Transverse colon (tissue), 4 donors: Measurements from ENCODE around the gene FAM162B. TPM values are rescaled to one million over a fixed set of nuclear protein-coding genes. Genes with fewer than 3 reads are reported as not detected.
"Not testable (repeated sequence)": the region's sequence is repeated elsewhere in the genome, so short reads cannot be mapped to it uniquely, and the experiment has no call there.

Experiments
- DNase-seq: peaks from one replicate; pipeline ENCODE4 v3.0.0-alpha.2; 2019
- H3K27ac ChIP-seq, 4 donors: fragments of 200-600 bp; sonication (generic); 2 replicates each; pipeline ENCODE4 v1.5.1; 2016 to 2018; ENCODE audit warnings: inconsistent platforms in 4 of 4
- H3K27me3 ChIP-seq: fragments of 200-600 bp; sonication (generic); 2 replicates; pipeline ENCODE4 v1.5.1; 2017; ENCODE audit warnings: inconsistent platforms
- H3K36me3 ChIP-seq, 4 donors: fragments of 200-600 bp; sonication (generic); 2 replicates each; pipeline ENCODE4 v1.5.1; 2017 to 2019; ENCODE audit warnings: inconsistent platforms in 4 of 4
- H3K4me1 ChIP-seq, 4 donors: fragments of 200-600 bp; sonication (generic); 2 replicates each; pipeline ENCODE4 v1.5.1; 2017 to 2020; ENCODE audit warnings: inconsistent platforms in 4 of 4
- H3K4me3 ChIP-seq, 4 donors: fragments of 200-600 bp; sonication (generic); 1 replicate in 1 of 4; 2 replicates in 3 of 4; pipeline versions ENCODE4 v1.5.1 to v1.6.1; 2017 to 2019; ENCODE audit warnings: inconsistent platforms in 4 of 4
- H3K9me3 ChIP-seq, 2 donors: fragments of 200-600 bp; sonication (generic); 2 replicates each; pipeline ENCODE4 v1.5.1; 2017 to 2019; ENCODE audit warnings: inconsistent platforms in 2 of 2
- CTCF ChIP-seq, 5 experiments: fragments of 200-600 bp in 3 of 5; fragments of 450-650 bp in 2 of 5; sonication (generic) in 3 of 5; IDR thresholded peaks; 1 replicate in 2 of 5; 2 replicates in 3 of 5; pipeline ENCODE4 v1.5.1; 2016 to 2017; ENCODE audit warnings: antibody characterized with exemption in 5 of 5, inconsistent platforms in 3 of 5, mild to moderate bottlenecking in 2 of 5, moderate library complexity in 1 of 5
- EP300 ChIP-seq: sonication (generic); formaldehyde crosslinking; IDR thresholded peaks from one replicate; pipeline ENCODE4 v1.6.1; 2017; ENCODE audit warnings: antibody characterized with exemption, low read depth
- POLR2A ChIP-seq: fragments of 450-650 bp; IDR thresholded peaks from one replicate; pipeline ENCODE4 v1.6.1; 2016; ENCODE audit warnings: antibody characterized with exemption, mild to moderate bottlenecking, moderate library complexity
- POLR2AphosphoS5 ChIP-seq, 3 donors: sonication (generic); formaldehyde crosslinking; IDR thresholded peaks; one replicate each; pipeline ENCODE4 v1.6.1; 2016; ENCODE audit warnings: antibody characterized with exemption in 3 of 3
- WGBS, 2 donors: methylation state at CpG; one replicate each; pipeline ENCODE4 v1.1.5; 2018; ENCODE audit warnings: low coverage in 1 of 2; 5-methylcytosine and 5-hydroxymethylcytosine counted together
- in situ Hi-C, 4 donors: fragments of 200-750 bp; cut with MboI; loops; one replicate each; pipeline versions ENCODE4 v1.15.0 to v1.15.1; 2017; ENCODE audit warnings: low sequenced_read_pairs in 3 of 4, low pct_ligation_motif_present in 1 of 4, low pct_unique_long_range_greater_than_20kb in 1 of 4
- intact Hi-C: fragments of 100-400 bp; cut with DNase I; formaldehyde crosslinking; loops from one replicate; pipeline ENCODE4 v1.15.1; 2023; ENCODE audit warnings: low total_unique reads
- total RNA-seq, 4 donors: library from RNA; depleted of rRNA; stranded (reverse); fragments of >200 nt; gene quantifications; one replicate each; pipeline ENCODE4 v1.1.0, GENCODE V29; 2016

Gene FAM162B
- total RNA-seq, 4 donors from 2014 or later: 0.48 to 0.55 TPM; not detected in 2

GRCh38 chr6:116745176-116745575 is 20.3 kb downstream of the FAM162B start:
- no peaks in the 10 kb centered on the region for H3K36me3 ChIP-seq
- no peaks in the 10 kb centered on the region for H3K4me1 ChIP-seq
- H3K4me3 ChIP-seq: no peak overlapping the region
- intact Hi-C loops: no loop called here
- WGBS, 2 donors: 89 to 92% methylated on average over 5 of the region's 5 CpGs
- in situ Hi-C loops: no loop called here
- DNase-seq: no peak
- no peak overlapping the region for H3K27ac ChIP-seq
- TF ChIP-seq EP300 (no peak), POLR2AphosphoS5 (IDR thresholded peaks at IDR 0.05) (no peak), CTCF (IDR thresholded peaks at IDR 0.05) (no peak), POLR2A (no peak)
- H3K9me3 ChIP-seq: no peaks in the 10 kb centered on the region
- H3K27me3 ChIP-seq: no peaks in the 10 kb centered on the region

GRCh38 chr6:116741571-116741970 is 23.9 kb downstream of the FAM162B start:
- WGBS, 2 donors: 57 to 67% methylated on average over 1 of the region's 1 CpG

GRCh38 chr6:116740486-116740885 is 25.0 kb downstream of the FAM162B start:
- DNase-seq, H3K4me1 ChIP-seq, H3K36me3 ChIP-seq, in situ Hi-C loops, H3K4me3 ChIP-seq, intact Hi-C loops, H3K27me3 ChIP-seq, H3K9me3 ChIP-seq, H3K27ac ChIP-seq: not testable (repeated sequence)
- WGBS, 2 donors: 40 to 87% methylated on average over 1 to 3 of the region's 3 CpGs

More at GRCh38 chr6:116741571-116741970, 23.9 kb downstream of the FAM162B start:
- no peaks in the 10 kb centered on the region for H3K4me1 ChIP-seq
- no peak for DNase-seq
- H3K9me3 ChIP-seq: peaks cover 0 to 2% of the 10 kb centered on the region in 2 donors
- intact Hi-C loops: no loop called here
- H3K4me3 ChIP-seq: no peak overlapping the region
- in situ Hi-C loops: no loop called here
- H3K27ac ChIP-seq: no peak overlapping the region
- H3K36me3 ChIP-seq: no peaks in the 10 kb centered on the region
- TF ChIP-seq CTCF (IDR thresholded peaks at IDR 0.05) (no peak), POLR2AphosphoS5 (IDR thresholded peaks at IDR 0.05) (no peak)
- H3K27me3 ChIP-seq: no peaks in the 10 kb centered on the region

- Histone ChIP-seq H3K27ac (no peak overlapping the region), H3K9me3 (peaks cover 2 to 4% of the 10 kb centered on the region in 2 donors), H3K36me3 (peaks cover 0 to 26% (median 2%) of the 10 kb centered on the region in 4 donors), H3K4me3 (no peak overlapping the region), H3K4me1 (no peaks in the 10 kb centered on the region), H3K27me3 (no peaks in the 10 kb centered on the region)
- no peak for DNase-seq
- 93 to 100% methylated on average over 3 of the region's 3 CpGs for WGBS, 2 donors
- in situ Hi-C loops: no loop called here
- intact Hi-C loops: no loop called here
- TF ChIP-seq EP300 (no peak), POLR2A (no peak), POLR2AphosphoS5 (IDR thresholded peaks at IDR 0.05) (no peak), CTCF (IDR thresholded peaks at IDR 0.05) (no peak)
These were observed 28.5 kb downstream of the FAM162B start for GRCh38 chr6:116737004-116737403.

- intact Hi-C loops: no loop called here
These were observed 35.0 kb downstream of the FAM162B start for GRCh38 chr6:116730513-116730912.

More at GRCh38 chr6:116730513-116730912, 35.0 kb downstream of the FAM162B start:
- no peak for DNase-seq
- no peak overlapping the region for H3K4me3 ChIP-seq
- no peaks in the 10 kb centered on the region for H3K27me3 ChIP-seq
- no peaks in the 10 kb centered on the region for H3K4me1 ChIP-seq
- H3K36me3 ChIP-seq: peaks cover 0 to 74% (median 4%) of the 10 kb centered on the region in 4 donors
- in situ Hi-C loops: no loop called here
- H3K27ac ChIP-seq: no peak overlapping the region
- no peaks in the 10 kb centered on the region for H3K9me3 ChIP-seq
- TF ChIP-seq POLR2AphosphoS5 (IDR thresholded peaks at IDR 0.05): no peak
- no peak for TF ChIP-seq CTCF (IDR thresholded peaks at IDR 0.05)
- no peak for TF ChIP-seq POLR2A
- TF ChIP-seq EP300: no peak
